Left ventricle myocardium inferior (tissue), 1 donor: ENCODE measurements around the gene NACC2. TPM values are rescaled to one million over a fixed set of nuclear protein-coding genes. Genes with fewer than 3 reads are reported as not detected.

Experiments used
- DNase-seq: peaks from one replicate; pipeline ENCODE4 v3.0.0-alpha.2; 2020
- H3K27ac ChIP-seq: fragments of 200-600 bp; replicated peaks from 2 replicates; pipeline ENCODE4 v1.8.0; 2021
- H3K27me3 ChIP-seq: fragments of 200-600 bp; 2 replicates; pipeline ENCODE4 v1.8.0; 2021; ENCODE audit warnings: low read depth
- H3K36me3 ChIP-seq: fragments of 200-600 bp; 2 replicates; pipeline ENCODE4 v1.8.0; 2021
- H3K4me1 ChIP-seq: fragments of 200-600 bp; 2 replicates; pipeline ENCODE4 v1.8.0; 2021
- H3K4me3 ChIP-seq: fragments of 200-600 bp; 2 replicates; pipeline ENCODE4 v1.8.0; 2021; ENCODE audit warnings: mild to moderate bottlenecking, moderate library complexity
- H3K9me3 ChIP-seq: fragments of 200-600 bp; replicated peaks from 2 replicates; pipeline ENCODE4 v1.8.0; 2021
- intact Hi-C: fragments of 100-400 bp; cut with micrococcal nuclease; formaldehyde crosslinking; loops from one replicate; pipeline ENCODE4 v1.11.0; 2022
- total RNA-seq: library from RNA; stranded (reverse); fragmentation: NEBNext Ultra II Directional; extraction: Animal tissue kit (Norgen Biotek cat#: 25700); gene quantifications from one replicate; pipeline ENCODE4 v1.2.1, GENCODE V29; 2021
- TF ChIP-seq, protein P1 (sequence below): fragments of 200-600 bp; IDR thresholded peaks from 2 replicates; pipeline ENCODE4 v1.8.0; 2021; ENCODE audit warnings: antibody characterized with exemption, mild to moderate bottlenecking, borderline replicate concordance
- donor health status: DM: no; HTN: yes; CAD: no; lungs with severe emphysema.

Gene NACC2
- total RNA-seq, 1 donor from 2014 or later = 29.5 TPM

DNA sequence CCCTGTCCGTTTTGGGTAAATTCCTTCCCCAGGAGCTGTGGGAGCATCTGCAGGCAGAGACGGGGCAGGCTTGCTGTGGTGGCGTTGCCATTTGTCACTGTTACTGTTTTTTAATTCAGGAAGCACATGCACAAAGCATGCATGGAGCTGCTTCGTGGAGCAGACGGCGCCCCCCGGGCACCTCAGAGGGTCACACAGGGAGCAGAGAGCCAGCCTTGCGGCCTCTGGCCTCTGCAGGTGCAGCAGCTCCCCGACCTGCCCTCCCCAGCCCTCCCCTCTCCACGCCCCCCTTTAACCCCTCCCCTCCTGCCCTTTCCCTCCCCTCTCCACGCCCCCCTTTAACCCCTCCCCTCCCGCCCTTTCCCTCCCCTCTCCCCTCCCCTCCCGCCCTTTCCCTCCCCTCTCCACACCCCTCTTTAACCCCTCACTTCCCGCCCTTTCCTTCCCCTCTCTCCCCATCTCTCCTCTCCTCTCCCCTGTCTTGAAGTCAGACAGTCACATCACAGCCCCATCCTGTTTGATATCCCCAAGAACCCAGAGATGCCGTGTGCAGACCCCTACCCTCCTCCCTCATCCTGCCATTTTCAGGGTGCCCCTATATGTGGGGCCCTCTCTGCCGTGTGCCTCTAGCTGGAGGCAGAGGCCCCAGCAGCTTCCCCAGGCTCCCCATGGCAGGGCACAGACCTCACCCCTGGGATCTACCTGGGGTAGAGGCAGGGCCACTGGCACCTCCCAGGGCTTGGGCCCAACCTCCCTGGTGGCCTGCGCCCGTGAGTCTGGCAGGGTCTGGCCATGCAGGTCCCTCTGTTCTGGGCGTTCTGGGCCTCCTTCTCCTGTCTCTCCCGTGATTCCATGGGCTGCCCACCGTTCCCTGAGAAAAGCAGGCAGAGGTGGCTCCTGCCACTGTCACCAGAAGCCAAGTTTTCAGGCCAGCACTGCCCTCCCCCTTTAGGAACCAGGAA is 104.3 kb downstream of the NACC2 start:
- TF ChIP-seq, protein P1, sequence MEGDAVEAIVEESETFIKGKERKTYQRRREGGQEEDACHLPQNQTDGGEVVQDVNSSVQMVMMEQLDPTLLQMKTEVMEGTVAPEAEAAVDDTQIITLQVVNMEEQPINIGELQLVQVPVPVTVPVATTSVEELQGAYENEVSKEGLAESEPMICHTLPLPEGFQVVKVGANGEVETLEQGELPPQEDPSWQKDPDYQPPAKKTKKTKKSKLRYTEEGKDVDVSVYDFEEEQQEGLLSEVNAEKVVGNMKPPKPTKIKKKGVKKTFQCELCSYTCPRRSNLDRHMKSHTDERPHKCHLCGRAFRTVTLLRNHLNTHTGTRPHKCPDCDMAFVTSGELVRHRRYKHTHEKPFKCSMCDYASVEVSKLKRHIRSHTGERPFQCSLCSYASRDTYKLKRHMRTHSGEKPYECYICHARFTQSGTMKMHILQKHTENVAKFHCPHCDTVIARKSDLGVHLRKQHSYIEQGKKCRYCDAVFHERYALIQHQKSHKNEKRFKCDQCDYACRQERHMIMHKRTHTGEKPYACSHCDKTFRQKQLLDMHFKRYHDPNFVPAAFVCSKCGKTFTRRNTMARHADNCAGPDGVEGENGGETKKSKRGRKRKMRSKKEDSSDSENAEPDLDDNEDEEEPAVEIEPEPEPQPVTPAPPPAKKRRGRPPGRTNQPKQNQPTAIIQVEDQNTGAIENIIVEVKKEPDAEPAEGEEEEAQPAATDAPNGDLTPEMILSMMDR = no peak
- peaks cover 3% of the 10 kb centered on the region for H3K27me3 ChIP-seq
- H3K4me1 ChIP-seq = peaks cover 52% of the 10 kb centered on the region
- H3K36me3 ChIP-seq = no peaks in the 10 kb centered on the region
- no peaks in the 10 kb centered on the region for H3K9me3 ChIP-seq
- peak overlapping the region; percentile 96 for H3K27ac ChIP-seq
- DNase-seq = no peak
- H3K4me3 ChIP-seq = peak overlapping the region; percentile 32
- intact Hi-C loops = no loop called here

DNA sequence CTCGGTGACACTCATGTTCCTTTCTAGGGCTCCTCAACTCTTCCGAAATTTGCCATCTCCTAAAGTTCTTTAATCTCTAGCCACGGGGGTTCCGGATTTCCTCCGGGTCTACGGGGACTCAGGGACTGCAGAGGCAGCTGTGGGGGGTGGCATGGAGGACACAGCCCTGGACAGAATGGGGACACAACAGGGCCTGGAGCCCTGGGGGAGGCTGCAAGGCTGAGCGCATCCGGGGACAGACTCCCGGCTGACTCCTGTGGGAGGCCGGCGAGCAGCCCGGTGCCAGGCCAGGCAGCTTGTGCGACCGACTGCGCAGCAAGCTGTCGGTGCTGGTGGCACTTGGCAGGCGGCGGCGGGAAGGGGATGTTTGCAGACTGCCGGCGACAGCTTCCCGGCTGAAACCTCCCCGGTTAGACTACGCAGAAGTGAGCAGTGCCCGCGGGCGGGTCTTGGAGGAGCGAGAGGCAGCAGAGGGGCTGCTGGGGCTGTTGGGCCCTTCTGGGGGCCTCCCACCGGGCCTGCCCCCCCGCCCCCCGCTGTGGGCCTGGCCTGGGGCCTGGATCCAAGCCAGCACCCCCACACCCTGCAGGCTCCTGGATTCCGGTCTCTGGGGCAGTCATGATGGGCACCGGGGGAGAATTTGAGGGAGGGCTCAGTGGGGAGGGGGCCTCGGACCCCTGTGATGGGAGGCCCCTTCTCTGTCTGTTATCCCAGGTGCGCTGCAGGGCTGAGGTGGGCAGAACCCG is 105.2 kb downstream of the NACC2 start:
- intact Hi-C loops = no loop called here
- DNase-seq = no peak
- H3K4me1 ChIP-seq = peaks cover 52% of the 10 kb centered on the region

DNA sequence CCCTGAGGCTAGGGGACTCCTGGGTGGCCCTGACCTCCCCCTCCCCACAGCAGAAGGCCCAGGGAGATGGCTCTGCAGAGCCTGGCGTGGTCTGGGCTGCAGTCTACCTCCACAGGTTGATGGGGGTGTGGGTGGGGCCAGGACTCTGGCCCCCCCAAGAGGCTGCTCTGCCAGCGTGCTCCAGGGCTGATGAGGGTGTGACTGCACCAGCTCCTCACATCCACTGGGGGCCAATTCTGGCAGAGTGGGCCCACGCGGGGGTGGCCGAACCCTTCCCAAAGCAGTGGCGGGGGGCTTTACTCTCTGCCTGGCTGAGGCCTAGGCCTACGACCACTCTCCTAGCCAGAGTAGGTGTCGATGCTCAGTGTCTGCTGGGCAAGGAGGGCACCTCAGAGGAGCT is 105.9 kb downstream of the NACC2 start:
- no peaks in the 10 kb centered on the region for H3K36me3 ChIP-seq
- TF ChIP-seq, protein P1 = no peak
- peaks cover 47% of the 10 kb centered on the region for H3K4me1 ChIP-seq
- H3K27ac ChIP-seq = no peak overlapping the region
- intact Hi-C loops = no loop called here
- H3K4me3 ChIP-seq = no peak overlapping the region
- H3K27me3 ChIP-seq = peaks cover 16% of the 10 kb centered on the region
- no peak for DNase-seq
- H3K9me3 ChIP-seq = no peaks in the 10 kb centered on the region

More for the DNA sequence above, 105.2 kb downstream of the NACC2 start:
- Histone ChIP-seq H3K4me3 (peak overlapping the region; percentile 32), H3K9me3 (no peaks in the 10 kb centered on the region), H3K36me3 (no peaks in the 10 kb centered on the region), H3K27ac (peak overlapping the region; percentile 33), H3K27me3 (peaks cover 9% of the 10 kb centered on the region)
- TF ChIP-seq, protein P1 = no peak

DNA sequence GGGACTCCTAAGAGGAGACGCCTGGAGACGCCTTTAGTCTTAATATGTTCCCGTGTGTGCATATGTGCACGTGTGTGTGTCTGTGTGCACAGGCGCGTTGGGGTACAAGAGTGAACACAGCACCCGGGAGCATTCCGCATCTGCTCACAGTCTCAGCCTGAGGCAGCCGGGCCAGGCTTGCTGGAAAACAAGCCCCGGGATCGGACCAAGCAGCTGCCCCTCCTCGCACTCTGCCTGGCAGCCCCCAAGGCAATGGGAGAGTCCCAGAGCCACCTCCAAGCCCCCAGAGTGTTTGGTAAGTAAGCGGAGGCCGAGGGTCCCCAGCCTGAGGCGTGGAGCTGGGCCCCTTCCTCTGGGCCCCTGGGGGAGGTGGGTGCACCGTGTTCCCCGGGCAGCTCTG is 106.6 kb downstream of the NACC2 start:
- Histone ChIP-seq H3K27me3 (peaks cover 18% of the 10 kb centered on the region), H3K27ac (no peak overlapping the region), H3K36me3 (no peaks in the 10 kb centered on the region), H3K4me3 (no peak overlapping the region), H3K9me3 (no peaks in the 10 kb centered on the region), H3K4me1 (peaks cover 40% of the 10 kb centered on the region)
- intact Hi-C loops = no loop called here
- TF ChIP-seq, protein P1 = no peak
- DNase-seq = no peak

DNA sequence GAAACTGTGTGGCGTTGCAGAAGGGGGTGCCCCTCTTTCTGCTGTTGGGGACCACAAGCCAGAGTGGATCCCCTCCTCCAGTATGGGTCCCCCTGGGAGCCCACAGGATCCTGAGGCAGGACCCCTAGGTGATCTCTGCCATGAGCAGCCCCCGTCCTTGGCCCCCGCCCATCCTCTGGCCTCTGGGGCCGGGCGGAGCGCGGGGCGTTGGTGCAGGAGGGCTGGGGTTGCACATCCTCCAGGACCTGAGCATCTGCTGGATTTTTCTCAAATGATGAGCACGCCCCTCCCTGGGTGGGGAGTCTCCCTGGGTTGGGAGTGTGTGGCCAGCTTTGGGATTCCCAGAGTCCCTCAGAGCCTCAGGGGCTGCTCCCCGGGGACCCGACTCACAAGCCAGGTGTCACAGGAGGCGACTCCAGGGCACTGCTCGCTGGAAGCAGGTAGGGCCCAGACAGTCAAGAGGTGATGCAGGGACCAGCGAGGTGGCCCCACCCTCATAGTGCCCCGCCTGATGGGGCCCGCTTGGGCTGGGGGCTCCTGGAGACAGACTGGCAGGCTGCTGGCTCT is 107.2 kb downstream of the NACC2 start:
- Histone ChIP-seq H3K27ac (no peak overlapping the region), H3K36me3 (no peaks in the 10 kb centered on the region), H3K4me3 (no peak overlapping the region), H3K4me1 (peaks cover 35% of the 10 kb centered on the region), H3K9me3 (no peaks in the 10 kb centered on the region), H3K27me3 (peaks cover 18% of the 10 kb centered on the region)
- no peak for DNase-seq
- intact Hi-C loops = no loop called here
- TF ChIP-seq, protein P1 = no peak
